Suppressor macrophage (primary cell): ENCODE data around the gene CDH4.

Source experiments
- DNase-seq, 4 experiments: peaks; one replicate each; pipeline ENCODE4 v3.0.0-alpha.2; 2020 to 2022

Gene CDH4

GRCh38 chr20:61760731-61761130 is 508.7 kb downstream of the CDH4 start:
- no peak for DNase-seq

DNA sequence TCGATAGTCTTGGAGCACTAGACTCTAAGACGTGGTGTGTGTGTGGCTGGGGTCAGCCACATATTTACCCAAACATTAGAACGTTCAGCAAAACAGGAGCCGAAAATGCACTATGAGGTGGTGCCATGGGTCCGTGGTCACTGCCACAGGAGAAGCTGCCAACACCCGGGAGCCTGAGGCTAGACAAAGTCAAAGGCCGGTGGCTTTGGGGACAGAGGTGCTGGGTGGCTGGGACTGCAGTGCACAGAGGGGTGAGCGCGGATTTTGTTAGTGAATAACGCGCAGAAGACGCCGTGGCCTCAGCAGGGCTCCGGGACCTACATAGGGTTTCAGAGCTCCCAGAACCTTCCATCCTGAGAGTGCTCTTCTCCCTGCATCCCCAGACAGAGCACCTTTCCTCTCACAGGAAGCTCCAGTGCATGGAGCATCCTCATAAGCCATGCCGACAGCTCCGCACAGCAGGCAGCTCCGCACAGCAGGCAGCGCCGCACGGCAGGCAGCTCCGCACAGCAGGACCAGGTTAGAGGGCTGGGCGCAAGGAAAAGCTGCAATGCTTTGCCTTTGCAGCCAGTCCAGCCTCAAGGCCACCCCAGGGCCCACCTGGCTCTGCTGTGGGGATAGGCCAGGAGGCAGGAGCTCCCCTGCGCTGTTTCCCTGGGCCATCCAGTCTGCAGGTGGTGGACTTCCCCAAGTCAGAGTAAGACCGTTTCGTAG is 509.5 kb downstream of the CDH4 start:
- DNase-seq = no peak

DNA sequence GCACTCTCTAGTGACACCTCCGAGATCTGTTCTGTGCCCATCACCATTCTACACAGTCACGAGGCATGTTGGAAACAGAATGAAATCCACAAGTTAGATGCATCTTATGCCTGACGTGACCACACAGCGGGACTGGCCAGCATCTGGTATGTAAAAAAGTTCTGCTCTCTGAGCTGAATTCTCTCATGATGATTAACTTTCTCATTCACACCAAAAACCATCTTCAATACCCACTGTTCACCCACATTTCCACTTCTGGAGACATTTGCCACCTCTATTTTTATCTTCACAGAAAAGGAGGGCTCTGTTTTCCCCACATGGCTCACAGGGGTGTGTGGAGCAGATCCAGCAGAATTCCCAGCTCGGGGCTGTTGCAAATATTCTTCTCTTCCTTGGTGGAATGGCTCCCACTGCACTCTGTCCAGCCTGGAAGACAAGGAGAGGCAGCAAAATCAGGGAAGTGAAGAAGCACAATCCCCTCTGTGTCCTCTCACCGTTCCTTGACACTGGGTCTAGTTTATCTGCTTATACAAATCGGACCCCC is 510.2 kb downstream of the CDH4 start:
- no peak for DNase-seq

- no peak for DNase-seq
These were observed 511.1 kb downstream of the CDH4 start for GRCh38 chr20:61762886-61763739.

GRCh38 chr20:61763740-61764400 is 511.8 kb downstream of the CDH4 start:
- no peak for DNase-seq

GRCh38 chr20:61764471-61765025 is 512.5 kb downstream of the CDH4 start:
- DNase-seq = no peak

DNA sequence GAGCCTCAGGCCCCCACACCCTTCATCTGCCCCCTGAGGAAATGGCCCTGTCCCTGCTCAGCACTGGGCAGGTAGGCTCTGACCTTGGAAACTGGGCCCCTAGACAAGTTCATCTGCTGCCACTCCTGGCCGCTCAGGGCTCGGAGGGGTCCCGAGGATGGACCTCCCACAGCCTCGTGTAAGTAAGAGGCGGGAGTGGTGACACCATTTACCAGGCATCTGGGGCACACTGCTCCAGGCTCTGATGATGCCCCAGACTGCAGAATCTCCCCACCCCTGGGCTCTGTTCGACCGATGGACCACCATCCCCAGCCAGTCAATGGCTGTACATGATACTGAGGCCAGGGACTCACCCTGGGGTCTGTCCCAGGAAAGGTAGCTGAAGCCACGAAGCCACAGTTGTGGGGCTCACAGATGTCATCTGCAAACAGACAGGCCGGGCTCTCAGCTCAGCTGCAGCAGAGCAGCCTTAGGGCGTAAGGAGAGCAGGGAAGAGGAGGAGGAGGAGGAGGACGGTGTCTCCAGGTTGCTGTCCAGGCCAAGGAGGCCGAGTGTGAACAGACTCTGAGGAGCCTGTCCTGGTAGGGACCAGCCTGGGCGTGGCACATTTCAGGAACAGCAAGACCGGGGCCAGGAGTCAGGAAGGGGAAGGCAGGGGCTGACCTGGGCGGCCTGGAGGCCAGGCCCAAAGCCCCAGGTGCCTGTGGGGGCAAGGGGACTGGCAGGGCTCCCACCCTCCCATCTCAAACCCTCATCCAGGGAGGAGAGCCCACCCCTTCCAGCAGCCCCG is 513.2 kb downstream of the CDH4 start:
- DNase-seq = no peak

GRCh38 chr20:61765871-61766654 is 514.0 kb downstream of the CDH4 start:
- no peak for DNase-seq

- no peak for DNase-seq
These were observed 515.0 kb downstream of the CDH4 start for GRCh38 chr20:61766921-61767610.

- no peak for DNase-seq
These were observed 515.9 kb downstream of the CDH4 start for GRCh38 chr20:61767761-61768494.

- no peak for DNase-seq
These were observed 516.7 kb downstream of the CDH4 start for GRCh38 chr20:61768571-61769285.

- no peak for DNase-seq
These were observed 517.3 kb downstream of the CDH4 start for GRCh38 chr20:61769286-61769832.

DNA sequence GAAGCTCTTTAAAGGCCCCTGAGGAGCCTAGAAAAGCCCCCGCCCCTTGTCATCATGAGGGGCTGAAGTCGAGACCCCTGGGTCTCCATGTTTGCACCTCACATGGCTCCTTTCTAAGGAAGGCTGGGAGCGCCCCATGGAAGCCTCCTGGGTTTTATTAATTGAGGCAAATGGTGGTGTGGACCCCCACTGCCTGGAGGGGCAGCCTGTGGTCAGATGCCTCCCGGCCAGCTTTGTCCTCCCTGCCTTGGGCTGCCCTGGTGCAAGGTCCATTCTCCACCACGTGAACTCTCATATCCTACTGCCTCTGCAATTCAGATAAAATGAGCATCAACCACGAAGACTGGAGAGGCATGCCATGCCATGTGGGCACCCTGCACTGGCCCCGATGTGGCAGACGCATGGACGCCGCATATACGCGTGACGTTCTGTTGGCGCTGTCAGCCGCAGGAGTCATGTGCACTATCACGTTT is 518.1 kb downstream of the CDH4 start:
- DNase-seq = no peak

- no peak for DNase-seq
These were observed 519.8 kb downstream of the CDH4 start for GRCh38 chr20:61771805-61772350.

- no peak for DNase-seq
These were observed 521.0 kb downstream of the CDH4 start for GRCh38 chr20:61772828-61773631.

- DNase-seq = no peak
These were observed 522.0 kb downstream of the CDH4 start for GRCh38 chr20:61773926-61774587.

DNA sequence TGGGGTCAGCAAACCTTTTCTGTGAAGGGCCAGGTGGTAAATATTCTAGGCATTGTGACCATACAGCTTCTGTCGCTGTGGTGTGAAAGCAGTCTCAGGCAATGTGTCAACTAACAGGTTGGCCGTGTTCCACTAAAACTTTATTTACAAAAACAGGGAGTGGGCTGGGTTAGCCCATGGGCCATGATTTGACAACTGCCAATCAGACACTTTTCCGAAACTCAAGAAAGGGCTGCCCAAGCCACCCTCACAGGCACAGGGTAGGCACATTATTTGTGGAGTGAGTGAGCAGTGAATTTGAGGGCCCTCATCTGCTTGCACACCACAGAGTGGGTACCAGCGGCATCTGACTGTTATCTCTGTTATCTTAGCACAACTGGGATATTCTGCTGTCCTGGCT is 523.4 kb downstream of the CDH4 start:
- DNase-seq = no peak
